ENCODE data around the gene KIF6.

The KIF6 gene

GRCh38 chr6:39301606-39302005 lies 423.6 kb downstream of the KIF6 start:
- H3K4me3 ChIP-seq (ENCODE audit: insufficient read depth, low read length, poor library complexity, severe bottlenecking), result no peak overlapping the region
- no peaks in the 10 kb centered on the region for H3K9me2 ChIP-seq (replicated peaks; ENCODE audit: insufficient read depth, low read length)
- TF ChIP-seq CTCF (IDR thresholded peaks at IDR 0.05; ENCODE audit: insufficient read depth, low read length, poor library complexity, severe bottlenecking), result peak; percentile 79
- TF ChIP-seq EZH2phosphoT487 (conservative IDR thresholded peaks at IDR 0.05; ENCODE audit: low read length), result no peak
- no peak overlapping the region for H3K27ac ChIP-seq (ENCODE audit: low read depth, low read length)
- H3K4me2 ChIP-seq (ENCODE audit: low read depth, low read length, poor library complexity, severe bottlenecking), result no peak overlapping the region
- H3K9me3 ChIP-seq (ENCODE audit: insufficient read depth, low read length), result no peaks in the 10 kb centered on the region
- H3K9ac ChIP-seq (ENCODE audit: low read length), result no peak overlapping the region
- no peaks in the 10 kb centered on the region for H4K20me1 ChIP-seq (ENCODE audit: low read depth, low read length)
- no peaks in the 10 kb centered on the region for H3K27me3 ChIP-seq (ENCODE audit: low read length)
- no peak overlapping the region for H2AFZ ChIP-seq (ENCODE audit: low read depth, low read length, severe bottlenecking)
- H3F3A ChIP-seq (ENCODE audit: insufficient read depth), result no peaks in the 10 kb centered on the region
- no peaks in the 10 kb centered on the region for H3K79me2 ChIP-seq (ENCODE audit: insufficient read depth, low read length)
- H3K36me3 ChIP-seq (ENCODE audit: low read length), result no peaks in the 10 kb centered on the region

- TF ChIP-seq CTCF (IDR thresholded peaks at IDR 0.05; ENCODE audit: insufficient read depth, low read length, poor library complexity, severe bottlenecking), result no peak
- TF ChIP-seq EZH2phosphoT487 (conservative IDR thresholded peaks at IDR 0.05; ENCODE audit: low read length), result no peak
- Histone ChIP-seq H3K79me2 (ENCODE audit: insufficient read depth, low read length) (no peaks in the 10 kb centered on the region), H3K4me3 (ENCODE audit: insufficient read depth, low read length, poor library complexity, severe bottlenecking) (no peak overlapping the region), H3K27ac (ENCODE audit: low read depth, low read length) (no peak overlapping the region), H3F3A (ENCODE audit: insufficient read depth) (no peaks in the 10 kb centered on the region), H3K9me3 (ENCODE audit: insufficient read depth, low read length) (no peaks in the 10 kb centered on the region), H2AFZ (ENCODE audit: low read depth, low read length, severe bottlenecking) (no peak overlapping the region), H3K9ac (ENCODE audit: low read length) (no peak overlapping the region), H3K4me2 (ENCODE audit: low read depth, low read length, poor library complexity, severe bottlenecking) (no peak overlapping the region), H4K20me1 (ENCODE audit: low read depth, low read length) (no peaks in the 10 kb centered on the region), H3K9me2 (replicated peaks; ENCODE audit: insufficient read depth, low read length) (no peaks in the 10 kb centered on the region), H3K27me3 (ENCODE audit: low read length) (no peaks in the 10 kb centered on the region), H3K36me3 (ENCODE audit: low read length) (no peaks in the 10 kb centered on the region)
Measured at GRCh38 chr6:39300739-39301138, 424.5 kb downstream of the KIF6 start.

GRCh38 chr6:39298061-39298460 lies 427.1 kb downstream of the KIF6 start:
- H3K4me2 ChIP-seq (ENCODE audit: low read depth, low read length, poor library complexity, severe bottlenecking), result no peak overlapping the region

More at GRCh38 chr6:39298061-39298460, 427.1 kb downstream of the KIF6 start:
- Histone ChIP-seq H3K27ac (ENCODE audit: low read depth, low read length) (no peak overlapping the region), H4K20me1 (ENCODE audit: low read depth, low read length) (no peaks in the 10 kb centered on the region), H3K9ac (ENCODE audit: low read length) (no peak overlapping the region), H3K9me3 (ENCODE audit: insufficient read depth, low read length) (no peaks in the 10 kb centered on the region), H3K4me3 (ENCODE audit: insufficient read depth, low read length, poor library complexity, severe bottlenecking) (no peak overlapping the region), H3K36me3 (ENCODE audit: low read length) (no peaks in the 10 kb centered on the region), H3K27me3 (ENCODE audit: low read length) (no peaks in the 10 kb centered on the region), H3F3A (ENCODE audit: insufficient read depth) (no peaks in the 10 kb centered on the region), H2AFZ (ENCODE audit: low read depth, low read length, severe bottlenecking) (no peak overlapping the region), H3K9me2 (replicated peaks; ENCODE audit: insufficient read depth, low read length) (no peaks in the 10 kb centered on the region), H3K79me2 (ENCODE audit: insufficient read depth, low read length) (no peaks in the 10 kb centered on the region)
- TF ChIP-seq EZH2phosphoT487 (conservative IDR thresholded peaks at IDR 0.05; ENCODE audit: low read length) (no peak), CTCF (IDR thresholded peaks at IDR 0.05; ENCODE audit: insufficient read depth, low read length, poor library complexity, severe bottlenecking) (no peak)
